AG04450 (cell line): ENCODE results near the gene OR4D1. TPM values are rescaled to one million over a fixed set of nuclear protein-coding genes. Genes with fewer than 3 reads are reported as not detected.

ENCODE experiments used
- CTCF ChIA-PET: fragments of 300-600, 350-600 bp; formaldehyde crosslinking; extraction: SDS; loops from one replicate; lab custom pipeline; 2022; ENCODE audit warnings: antibody characterized with exemption, inconsistent platforms; lab: Charles Lee
- POLR2A ChIA-PET: fragments of 350-600 bp; formaldehyde crosslinking; extraction: SDS; loops from one replicate; lab custom pipeline; 2021; ENCODE audit warnings: antibody characterized with exemption, inconsistent platforms; lab: Yijun Ruan, JAX
- DNase-seq: peaks from one replicate; pipeline ENCODE4 v3.0.0-alpha.2; 2011; ENCODE audit warnings: low read depth, low spot score
- H3K27ac ChIP-seq: one replicate; pipeline ENCODE4 v1.5.1; 2012; ENCODE audit warnings: low read depth, low read length, control low read depth
- H3K27me3 ChIP-seq: one replicate; pipeline ENCODE4 v1.6.0; 2012; ENCODE audit warnings: low read length; ENCODE audit not compliant: control insufficient read depth, insufficient read depth
- H3K4me3 ChIP-seq: 2 replicates; pipeline ENCODE4 v1.5.1; 2011; ENCODE audit warnings: mild to moderate bottlenecking, low read depth, low read length, control low read depth
- H3K9me3 ChIP-seq: 2 replicates; pipeline ENCODE4 v1.5.1; 2012; ENCODE audit warnings: low read length; ENCODE audit not compliant: control insufficient read depth, insufficient read depth
- polyA plus RNA-seq: library from polyadenylated mRNA; depleted of rRNA; stranded (reverse); fragments of >200 nt; gene quantifications from 2 replicates; pipeline ENCODE4 v1.2.3, GENCODE V29; 2011; rRNA removed
- TF ChIP-seq, protein P1 (sequence below): IDR thresholded peaks from 2 replicates; pipeline ENCODE4 v1.5.1; 2011; ENCODE audit warnings: low read depth, low read length, control low read depth, inconsistent platforms

OR4D1 gene
- polyA plus RNA-seq, 1 experiment: not detected

DNA sequence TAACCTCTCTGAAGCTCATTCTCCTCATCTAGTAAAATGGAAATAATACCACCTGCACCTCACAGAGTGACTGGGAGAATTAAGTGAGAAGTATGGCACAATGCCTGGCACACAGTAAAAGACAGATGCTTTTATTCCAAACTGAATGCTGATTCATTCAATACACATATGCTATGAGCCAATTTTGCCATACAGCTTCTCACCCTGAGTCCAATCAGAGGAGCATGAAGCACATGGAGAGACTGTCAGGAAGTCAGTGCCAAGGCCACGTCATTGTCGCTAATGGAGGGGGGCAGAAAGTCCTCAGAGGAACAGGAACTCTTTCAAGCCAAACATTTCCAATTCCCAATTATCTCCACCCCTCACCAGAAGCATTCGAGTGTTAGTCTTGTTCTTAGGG is 59.3 kb downstream of the OR4D1 start:
- Histone ChIP-seq H3K4me3 (no peak overlapping the region), H3K27me3 (no peaks in the 10 kb centered on the region), H3K27ac (no peak overlapping the region), H3K9me3 (no peaks in the 10 kb centered on the region)
- DNase-seq: no peak
- ChIA-PET POLR2A (no interaction called here), CTCF (no interaction called here)
- TF ChIP-seq, protein P1, sequence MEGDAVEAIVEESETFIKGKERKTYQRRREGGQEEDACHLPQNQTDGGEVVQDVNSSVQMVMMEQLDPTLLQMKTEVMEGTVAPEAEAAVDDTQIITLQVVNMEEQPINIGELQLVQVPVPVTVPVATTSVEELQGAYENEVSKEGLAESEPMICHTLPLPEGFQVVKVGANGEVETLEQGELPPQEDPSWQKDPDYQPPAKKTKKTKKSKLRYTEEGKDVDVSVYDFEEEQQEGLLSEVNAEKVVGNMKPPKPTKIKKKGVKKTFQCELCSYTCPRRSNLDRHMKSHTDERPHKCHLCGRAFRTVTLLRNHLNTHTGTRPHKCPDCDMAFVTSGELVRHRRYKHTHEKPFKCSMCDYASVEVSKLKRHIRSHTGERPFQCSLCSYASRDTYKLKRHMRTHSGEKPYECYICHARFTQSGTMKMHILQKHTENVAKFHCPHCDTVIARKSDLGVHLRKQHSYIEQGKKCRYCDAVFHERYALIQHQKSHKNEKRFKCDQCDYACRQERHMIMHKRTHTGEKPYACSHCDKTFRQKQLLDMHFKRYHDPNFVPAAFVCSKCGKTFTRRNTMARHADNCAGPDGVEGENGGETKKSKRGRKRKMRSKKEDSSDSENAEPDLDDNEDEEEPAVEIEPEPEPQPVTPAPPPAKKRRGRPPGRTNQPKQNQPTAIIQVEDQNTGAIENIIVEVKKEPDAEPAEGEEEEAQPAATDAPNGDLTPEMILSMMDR: no peak

DNA sequence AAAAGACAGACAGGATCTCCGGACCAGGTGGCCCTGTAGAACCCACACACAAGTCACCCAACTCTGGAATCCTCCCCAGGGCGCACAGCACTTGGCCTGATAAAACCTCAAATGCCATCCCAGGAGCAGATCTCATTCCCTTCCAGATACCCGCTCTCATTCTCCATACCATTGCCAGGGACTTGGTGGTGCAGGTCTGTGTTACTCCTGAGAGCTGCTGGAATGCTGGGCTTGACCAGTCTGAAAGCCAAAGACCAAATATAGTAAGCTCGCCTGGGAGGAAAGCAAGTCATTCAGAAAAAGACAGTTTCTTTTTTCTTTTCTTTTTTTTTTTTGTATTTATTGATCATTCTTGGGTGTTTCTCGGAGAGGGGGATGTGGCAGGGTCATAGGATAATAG is 60.2 kb downstream of the OR4D1 start:
- POLR2A ChIA-PET: no interaction called here
- DNase-seq: no peak
- CTCF ChIA-PET: no interaction called here
- Histone ChIP-seq H3K4me3 (no peak overlapping the region), H3K27ac (no peak overlapping the region), H3K27me3 (no peaks in the 10 kb centered on the region), H3K9me3 (no peaks in the 10 kb centered on the region)
- TF ChIP-seq, protein P1: no peak

Other genes with a start within 250 kb of the OR4D1 start
- gene CUEDC1, start 193.0 kb upstream of the OR4D1 start, polyA plus RNA-seq: 21.6 and 27.6 TPM in 2 replicates
- gene VEZF1, start 160.1 kb upstream of the OR4D1 start, polyA plus RNA-seq: 34.2 and 38.9 TPM in 2 replicates
- 215 and 249 TPM in 2 replicates for gene SRSF1, start 141.1 kb upstream of the OR4D1 start, polyA plus RNA-seq
- gene DYNLL2, start 65.0 kb upstream of the OR4D1 start, polyA plus RNA-seq: 16.7 and 18.2 TPM in 2 replicates
- not detected in 2 replicates for gene OR4D2, start 18.6 kb downstream of the OR4D1 start, polyA plus RNA-seq
- not detected in 2 replicates for gene EPX, start 44.3 kb downstream of the OR4D1 start, polyA plus RNA-seq
- 13.5 and 14.4 TPM in 2 replicates for gene MKS1, start 70.9 kb downstream of the OR4D1 start, polyA plus RNA-seq
- gene LPO, start 90.2 kb downstream of the OR4D1 start, polyA plus RNA-seq: not detected in 2 replicates
- not detected in 2 replicates for gene MPO, start 132.6 kb downstream of the OR4D1 start, polyA plus RNA-seq
- gene TSPOAP1, start 180.4 kb downstream of the OR4D1 start, polyA plus RNA-seq: 1.5 and 1.7 TPM in 2 replicates
- 178 and 191 TPM in 2 replicates for gene SUPT4H1, start 203.8 kb downstream of the OR4D1 start, polyA plus RNA-seq